Large intestine (tissue), 3 donors: ENCODE data around the gene DDTL. TPM values are rescaled to one million over a fixed set of nuclear protein-coding genes. Genes with fewer than 3 reads are reported as not detected.

Experiments
- DNase-seq, 2 donors: peaks; one replicate each; pipeline versions ENCODE4 v3.0.0 to v3.0.0-alpha.2; 2013
- H3K27ac ChIP-seq: one replicate; pipeline ENCODE4 v1.5.1; 2013; ENCODE audit warnings: low read length
- H3K27me3 ChIP-seq: 2 replicates; pipeline ENCODE4 v1.6.1; 2013; ENCODE audit warnings: low read length; ENCODE audit not compliant: control insufficient read depth, insufficient read depth
- H3K36me3 ChIP-seq: 2 replicates; pipeline ENCODE4 v1.6.1; 2013; ENCODE audit warnings: low read length; ENCODE audit not compliant: control insufficient read depth, insufficient read depth
- H3K4me1 ChIP-seq: one replicate; pipeline ENCODE4 v1.6.1; 2013; ENCODE audit warnings: low read length; ENCODE audit not compliant: control insufficient read depth, insufficient read depth
- H3K4me3 ChIP-seq: one replicate; pipeline ENCODE4 v1.5.1; 2013; ENCODE audit warnings: low read length
- H3K9me3 ChIP-seq: one replicate; pipeline ENCODE4 v1.6.1; 2013; ENCODE audit warnings: mild to moderate bottlenecking, low read depth, low read length, moderate library complexity; ENCODE audit not compliant: control insufficient read depth
- WGBS: methylation state at CpG from one replicate; pipeline ENCODE4 v1.1.5; 2013; ENCODE audit warnings: low lambda C conversion rate; ENCODE audit not compliant: insufficient coverage; 5-methylcytosine and 5-hydroxymethylcytosine counted together
- polyA plus RNA-seq: library from polyadenylated mRNA; unstranded; fragments of 120-200 nt; gene quantifications from one replicate; pipeline ENCODE4 v1.2.1, GENCODE V29; 2013

DDTL gene
- polyA plus RNA-seq, 1 donor, result 11.2 TPM

DNA sequence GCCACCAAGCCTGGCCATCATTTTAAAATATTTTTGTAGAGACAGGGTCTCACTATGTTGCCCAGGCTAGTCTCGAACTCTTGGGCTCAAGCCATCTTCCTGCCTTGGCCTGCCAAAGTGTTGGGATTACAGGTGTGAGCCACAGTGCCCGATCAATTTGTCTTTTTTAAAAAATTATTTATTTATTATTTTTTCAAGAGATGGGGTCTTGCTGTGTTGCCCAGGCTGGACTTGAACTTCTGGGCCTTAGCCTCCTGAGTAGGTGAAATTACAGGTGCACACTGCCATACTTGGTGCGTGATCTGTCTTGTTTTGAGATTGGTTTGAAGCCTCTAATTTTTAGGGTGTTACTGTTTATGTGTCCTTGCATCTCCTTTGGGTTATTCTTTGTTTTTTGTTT is 54.6 kb downstream of the DDTL start:
- DNase-seq, result no peak
- no peaks in the 10 kb centered on the region for H3K9me3 ChIP-seq
- H3K27ac ChIP-seq, result no peak overlapping the region
- H3K4me1 ChIP-seq, result no peaks in the 10 kb centered on the region
- H3K36me3 ChIP-seq, result peaks cover 4% of the 10 kb centered on the region
- H3K4me3 ChIP-seq, result no peak overlapping the region
- WGBS, result no CpG with 5 or more reads among the region's 3 CpGs
- H3K27me3 ChIP-seq, result no peaks in the 10 kb centered on the region

Other genes with a start within 250 kb of the DDTL start
- gene ZNF70, start 215.8 kb upstream of the DDTL start, polyA plus RNA-seq, result 4.0 TPM
- 0.45 TPM for gene VPREB3, start 212.5 kb upstream of the DDTL start, polyA plus RNA-seq
- 0.43 TPM for gene C22orf15, start 203.9 kb upstream of the DDTL start, polyA plus RNA-seq
- gene CHCHD10, start 198.9 kb upstream of the DDTL start, polyA plus RNA-seq, result 88.2 TPM
- gene MMP11, start 194.0 kb upstream of the DDTL start, polyA plus RNA-seq, result 12.7 TPM
- 84.8 TPM for gene SMARCB1, start 179.9 kb upstream of the DDTL start, polyA plus RNA-seq
- gene DERL3, start 127.9 kb upstream of the DDTL start, polyA plus RNA-seq, result 4.8 TPM
- gene SLC2A11, start 109.0 kb upstream of the DDTL start, polyA plus RNA-seq, result 19.3 TPM
- 533 TPM for gene MIF, start 72.5 kb upstream of the DDTL start, polyA plus RNA-seq
- 4.6 TPM for gene GSTT2B, start 5.7 kb upstream of the DDTL start, polyA plus RNA-seq
- 138 TPM for gene DDT, start 7.6 kb downstream of the DDTL start, polyA plus RNA-seq
- 0.22 TPM for gene GSTT2, start 13.2 kb downstream of the DDTL start, polyA plus RNA-seq
- gene GSTT4, start 38.6 kb downstream of the DDTL start, polyA plus RNA-seq, result not detected
- gene CABIN1, start 44.4 kb downstream of the DDTL start, polyA plus RNA-seq, result 47.1 TPM
- gene SUSD2, start 214.6 kb downstream of the DDTL start, polyA plus RNA-seq, result 36.9 TPM